Mesendoderm (in vitro differentiated cells): ENCODE data around the gene PRR14L.
A peak's percentile ranks its signal among the peaks of the same experiment; 100 is the strongest.

Experiments used
- DNase-seq: peaks from one replicate; pipeline ENCODE4 v3.0.0; 2013
- H2AK5ac ChIP-seq: 2 replicates; pipeline ENCODE4 v1.6.1; 2013; ENCODE audit warnings: low read length, inconsistent platforms
- H2BK120ac ChIP-seq: 2 replicates; pipeline ENCODE4 v1.6.1; 2013; ENCODE audit warnings: low read depth, mild to moderate bottlenecking, low read length, moderate library complexity, mixed read lengths
- H2BK15ac ChIP-seq: replicated peaks from 2 replicates; pipeline ENCODE4 v1.6.1; 2013; ENCODE audit warnings: low read depth, mild to moderate bottlenecking, moderate library complexity
- H2BK5ac ChIP-seq: 2 replicates; pipeline ENCODE4 v1.6.1; 2013; ENCODE audit warnings: low read length, inconsistent platforms
- H3K18ac ChIP-seq: 2 replicates; pipeline ENCODE4 v1.6.1; 2013; ENCODE audit warnings: mild to moderate bottlenecking, low read length, mixed read lengths
- H3K23ac ChIP-seq: one replicate; pipeline ENCODE4 v1.6.1; 2013; ENCODE audit warnings: low read length
- H3K27ac ChIP-seq: 2 replicates; pipeline ENCODE4 v1.5.1; 2013; ENCODE audit warnings: low read depth, mild to moderate bottlenecking, inconsistent platforms, low read length, moderate library complexity
- H3K27me3 ChIP-seq: 2 replicates; pipeline ENCODE4 v1.6.1; 2013; ENCODE audit warnings: low read length, control low read depth, mild to moderate bottlenecking, inconsistent platforms; ENCODE audit not compliant: insufficient read depth, poor library complexity
- H3K36me3 ChIP-seq: 2 replicates; pipeline ENCODE4 v1.6.1; 2013; ENCODE audit warnings: low read length, inconsistent platforms; ENCODE audit not compliant: control insufficient read depth, insufficient read depth
- H3K4ac ChIP-seq: one replicate; pipeline ENCODE4 v1.6.1; 2013; ENCODE audit warnings: low read depth, mild to moderate bottlenecking, low read length, moderate library complexity
- H3K4me1 ChIP-seq: 2 replicates; pipeline ENCODE4 v1.6.1; 2013; ENCODE audit warnings: low read depth, low read length, inconsistent platforms; ENCODE audit not compliant: control insufficient read depth
- H3K4me2 ChIP-seq: 2 replicates; pipeline ENCODE4 v1.6.1; 2013; ENCODE audit warnings: low read length
- H3K4me3 ChIP-seq: 2 replicates; pipeline ENCODE4 v1.5.1; 2013; ENCODE audit warnings: mild to moderate bottlenecking, low read length
- H3K56ac ChIP-seq: one replicate; pipeline ENCODE4 v1.6.1; 2013; ENCODE audit warnings: low read length
- H3K79me1 ChIP-seq: 2 replicates; pipeline ENCODE4 v1.6.1; 2013; ENCODE audit warnings: low read length, inconsistent platforms
- H3K79me2 ChIP-seq: 2 replicates; pipeline ENCODE4 v1.6.1; 2013; ENCODE audit warnings: mild to moderate bottlenecking, low read length; ENCODE audit not compliant: control insufficient read depth, insufficient read depth
- H3K9ac ChIP-seq: 2 replicates; pipeline ENCODE4 v1.6.1; 2013; ENCODE audit warnings: low read length, inconsistent platforms
- H4K5ac ChIP-seq: one replicate; pipeline ENCODE4 v1.6.1; 2013; ENCODE audit warnings: low read length
- H4K8ac ChIP-seq: one replicate; pipeline ENCODE4 v1.6.1; 2013; ENCODE audit warnings: low read depth, mild to moderate bottlenecking, control low read depth, low read length, moderate library complexity
- WGBS: extraction: QIAGEN DNeasy Blood & Tissue Kit; methylation state at CpG from one replicate; pipeline ENCODE4 v1.1.7; 2013; ENCODE audit warnings: low lambda C conversion rate, missing lambda C conversion rate; ENCODE audit not compliant: insufficient coverage; ENCODE audit errors: extremely low coverage; 5-methylcytosine and 5-hydroxymethylcytosine counted together

The PRR14L gene

DNA sequence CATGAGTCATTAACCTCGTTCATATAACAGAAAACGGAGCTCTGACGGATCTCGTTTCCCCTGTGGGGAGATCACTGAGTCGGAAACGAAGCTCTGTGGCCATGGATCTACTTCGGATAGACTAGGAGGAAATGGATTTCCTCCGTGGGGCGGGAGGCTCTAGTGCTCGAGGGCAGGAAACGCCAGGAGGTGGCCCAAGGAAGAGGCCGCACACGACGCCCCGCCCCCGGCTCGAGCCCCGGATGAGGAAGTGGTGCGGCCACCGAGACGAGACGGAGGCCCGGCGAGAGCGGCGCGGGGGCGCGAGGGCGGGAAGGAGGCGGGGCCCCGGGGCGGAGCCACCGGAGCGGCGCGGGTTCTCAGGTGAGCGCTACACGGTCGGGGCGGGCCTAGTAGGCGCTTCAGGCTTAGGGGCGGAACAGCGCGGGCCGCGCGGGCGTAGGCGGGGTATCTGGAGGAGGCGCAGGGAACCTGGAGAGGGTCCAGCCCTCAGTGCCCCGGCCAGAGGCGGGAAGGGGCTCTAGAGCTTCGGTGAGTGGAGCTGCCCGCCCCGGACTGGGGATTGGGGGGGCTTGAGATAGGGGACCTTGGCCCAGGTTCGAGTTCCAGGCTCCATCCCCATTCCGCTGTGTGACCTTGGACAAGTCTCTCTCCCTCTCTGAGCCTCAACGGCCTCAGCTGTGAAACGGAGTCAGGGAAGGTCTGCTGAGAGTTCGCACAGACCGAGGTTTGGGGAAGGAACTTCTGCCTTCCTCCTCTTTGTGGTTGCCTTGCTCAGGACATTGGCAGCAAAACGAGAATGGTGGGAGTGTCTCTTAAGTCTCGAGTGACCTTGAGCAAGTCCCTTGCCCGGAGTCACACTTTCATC, 3.9 kb upstream of the PRR14L start, which contains the start of gene DEPDC5:
Gene DEPDC5 (plus strand): TSS at position 386 of the 868 bp plus-strand sequence. CDS start 903 bp downstream, outside the sequence.
- peaks cover 8% of the 10 kb centered on the region for H3K79me2 ChIP-seq
- H2BK15ac ChIP-seq: no peak within 1 kb of the TSS
- H3K36me3 ChIP-seq: peaks cover 2% of the 10 kb centered on the region
- peak within 1 kb of the TSS; percentile 95 for H3K9ac ChIP-seq
- peak within 1 kb of the TSS; percentile 88 for H3K18ac ChIP-seq
- H3K27me3 ChIP-seq: no peaks in the 10 kb centered on the region
- H2BK120ac ChIP-seq: peak within 1 kb of the TSS; percentile 30
- peak within 1 kb of the TSS; percentile 64 for H3K4ac ChIP-seq
- peak within 1 kb of the TSS; percentile 95 for H3K4me2 ChIP-seq
- peaks cover 2% of the 10 kb centered on the region for H3K4me1 ChIP-seq
- peak within 1 kb of the TSS; percentile 91 for H4K8ac ChIP-seq
- peaks cover 10% of the 10 kb centered on the region for H3K79me1 ChIP-seq
- H3K23ac ChIP-seq: no peak within 1 kb of the TSS
- peak within 1 kb of the TSS; percentile 96 for H3K56ac ChIP-seq
- peak within 1 kb of the TSS; percentile 93 for H3K4me3 ChIP-seq
- WGBS: no CpG with 5 or more reads among the region's 65 CpGs
- peak; percentile 98 for DNase-seq
- H2AK5ac ChIP-seq: peak within 1 kb of the TSS; percentile 68
- peak within 1 kb of the TSS; percentile 99 for H3K27ac ChIP-seq
- peak within 1 kb of the TSS; percentile 99 for H4K5ac ChIP-seq
- peak within 1 kb of the TSS; percentile 89 for H2BK5ac ChIP-seq

GRCh38 chr22:31753005-31753633, 3.2 kb upstream of the PRR14L start:
- no peak overlapping the region for H2AK5ac ChIP-seq
- H3K9ac ChIP-seq: peak overlapping the region; percentile 95
- H2BK15ac ChIP-seq: no peak overlapping the region
- H2BK120ac ChIP-seq: peak overlapping the region; percentile 30
- peak overlapping the region; percentile 26 for H3K4ac ChIP-seq
- peaks cover 6% of the 10 kb centered on the region for H3K4me1 ChIP-seq
- H3K36me3 ChIP-seq: no peaks in the 10 kb centered on the region
- no peak overlapping the region for H3K23ac ChIP-seq
- H3K56ac ChIP-seq: peak overlapping the region; percentile 94
- peaks cover 12% of the 10 kb centered on the region for H3K79me1 ChIP-seq
- peak overlapping the region; percentile 91 for H4K8ac ChIP-seq
- DNase-seq: peak; percentile 93
- H3K27me3 ChIP-seq: no peaks in the 10 kb centered on the region
- H3K18ac ChIP-seq: peak overlapping the region; percentile 88
- WGBS: no CpG with 5 or more reads among the region's 20 CpGs
- H3K4me2 ChIP-seq: peak overlapping the region; percentile 92
- H2BK5ac ChIP-seq: peak overlapping the region; percentile 89
- H3K79me2 ChIP-seq: peaks cover 15% of the 10 kb centered on the region
- peak overlapping the region; percentile 43 for H3K4me3 ChIP-seq
- H4K5ac ChIP-seq: peak overlapping the region; percentile 99
- peak overlapping the region; percentile 99 for H3K27ac ChIP-seq

GRCh38 chr22:31752096-31752847, 2.3 kb upstream of the PRR14L start:
- no peak overlapping the region for H4K5ac ChIP-seq
- peaks cover 8% of the 10 kb centered on the region for H3K4me1 ChIP-seq
- H3K4me2 ChIP-seq: no peak overlapping the region
- peak overlapping the region; percentile 35 for H3K9ac ChIP-seq
- no CpG with 5 or more reads among the region's 7 CpGs for WGBS
- no peak for DNase-seq
- peaks cover 12% of the 10 kb centered on the region for H3K79me1 ChIP-seq
- H3K4ac ChIP-seq: no peak overlapping the region
- no peaks in the 10 kb centered on the region for H3K27me3 ChIP-seq
- H2BK15ac ChIP-seq: no peak overlapping the region
- no peaks in the 10 kb centered on the region for H3K36me3 ChIP-seq
- H4K8ac ChIP-seq: no peak overlapping the region
- H2BK5ac ChIP-seq: no peak overlapping the region
- H3K18ac ChIP-seq: no peak overlapping the region
- no peak overlapping the region for H3K4me3 ChIP-seq
- H3K23ac ChIP-seq: no peak overlapping the region
- H3K27ac ChIP-seq: no peak overlapping the region
- H2AK5ac ChIP-seq: no peak overlapping the region
- peaks cover 18% of the 10 kb centered on the region for H3K79me2 ChIP-seq
- no peak overlapping the region for H2BK120ac ChIP-seq
- peak overlapping the region; percentile 52 for H3K56ac ChIP-seq

DNA sequence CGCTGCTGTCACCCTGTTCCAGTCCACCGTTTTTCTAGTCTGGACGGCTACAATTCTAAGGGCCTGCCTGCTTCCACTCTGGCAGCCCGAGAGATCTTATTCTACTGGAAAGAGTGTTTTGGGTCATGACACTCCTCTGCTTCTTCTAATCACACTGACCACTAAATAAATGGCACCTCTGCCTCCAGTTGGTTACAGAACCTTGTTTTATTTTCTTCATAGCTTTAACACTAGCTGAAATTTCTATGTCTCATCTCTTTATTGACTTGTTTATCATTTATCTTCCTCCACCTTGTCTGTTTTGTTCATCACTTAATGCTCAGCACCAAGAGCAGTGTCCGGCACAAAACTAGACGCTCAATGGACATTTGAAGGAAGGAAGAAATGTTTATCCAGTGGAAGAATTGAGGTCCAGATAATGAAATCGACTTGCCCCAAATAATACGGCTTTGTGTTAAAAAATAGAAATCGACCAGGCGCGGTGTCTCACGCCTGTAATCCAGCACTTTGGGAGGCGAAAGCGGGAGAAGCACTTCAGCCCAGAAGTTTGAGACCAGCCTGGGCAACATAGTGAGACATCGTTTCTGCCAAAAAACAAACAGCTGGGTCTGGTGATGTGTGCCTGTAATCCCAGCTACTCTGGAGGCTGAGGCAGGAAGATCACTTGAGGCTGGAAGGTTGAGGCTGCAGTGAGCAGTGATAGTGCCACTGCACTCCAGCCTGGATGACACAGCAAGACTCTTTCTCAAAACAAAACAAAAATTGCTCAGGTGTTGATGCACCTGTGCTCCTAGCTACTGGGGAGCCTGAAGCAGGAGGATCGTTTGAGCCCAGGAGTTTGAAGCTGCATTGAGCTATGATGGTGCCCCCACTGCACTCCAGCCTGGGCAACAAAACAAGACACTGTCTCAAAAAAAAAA, 693 bp upstream of the PRR14L start:
- WGBS: no CpG with 5 or more reads among the region's 16 CpGs

GRCh38 chr22:31748490-31748889, 1.4 kb downstream of the PRR14L start:
- Histone ChIP-seq H3K79me2 (peaks cover 20% of the 10 kb centered on the region), H3K9ac (peak overlapping the region; percentile 98), H2BK5ac (no peak overlapping the region), H3K56ac (peak overlapping the region; percentile 97), H3K4ac (no peak overlapping the region), H3K79me1 (peaks cover 6% of the 10 kb centered on the region), H3K36me3 (no peaks in the 10 kb centered on the region), H4K5ac (no peak overlapping the region), H2AK5ac (no peak overlapping the region), H4K8ac (no peak overlapping the region), H3K4me3 (peak overlapping the region; percentile 97), H3K4me2 (peak overlapping the region; percentile 37), H3K23ac (no peak overlapping the region), H3K18ac (no peak overlapping the region), H3K27me3 (no peaks in the 10 kb centered on the region), H3K27ac (no peak overlapping the region), H2BK15ac (no peak overlapping the region), H2BK120ac (no peak overlapping the region), H3K4me1 (peaks cover 6% of the 10 kb centered on the region)
- no CpG with 5 or more reads among the region's 2 CpGs for WGBS
- DNase-seq: peak; percentile 25

More for the DNA sequence above, 693 bp upstream of the PRR14L start:
- no peak for DNase-seq
- peaks cover 12% of the 10 kb centered on the region for H3K79me1 ChIP-seq
- H3K27ac ChIP-seq: no peak overlapping the region
- peak overlapping the region; percentile 66 for H3K56ac ChIP-seq
- no peak overlapping the region for H3K23ac ChIP-seq
- H4K8ac ChIP-seq: no peak overlapping the region
- H3K9ac ChIP-seq: peak overlapping the region; percentile 58
- no peaks in the 10 kb centered on the region for H3K27me3 ChIP-seq
- H4K5ac ChIP-seq: no peak overlapping the region
- no peak overlapping the region for H2BK120ac ChIP-seq
- no peaks in the 10 kb centered on the region for H3K36me3 ChIP-seq
- H3K4me1 ChIP-seq: peaks cover 8% of the 10 kb centered on the region
- H3K18ac ChIP-seq: no peak overlapping the region
- H2BK5ac ChIP-seq: no peak overlapping the region
- no peak overlapping the region for H3K4ac ChIP-seq
- no peak overlapping the region for H3K4me2 ChIP-seq
- no peak overlapping the region for H3K4me3 ChIP-seq
- H3K79me2 ChIP-seq: peaks cover 20% of the 10 kb centered on the region
- H2BK15ac ChIP-seq: no peak overlapping the region
- H2AK5ac ChIP-seq: no peak overlapping the region
